ENCODE data around the gene EMC7. TPM values are rescaled to one million over a fixed set of nuclear protein-coding genes. Genes with fewer than 3 reads are reported as not detected.

Gene EMC7
- total RNA-seq, 2 donors from 2014 or later = 27.4 to 27.8 TPM

DNA sequence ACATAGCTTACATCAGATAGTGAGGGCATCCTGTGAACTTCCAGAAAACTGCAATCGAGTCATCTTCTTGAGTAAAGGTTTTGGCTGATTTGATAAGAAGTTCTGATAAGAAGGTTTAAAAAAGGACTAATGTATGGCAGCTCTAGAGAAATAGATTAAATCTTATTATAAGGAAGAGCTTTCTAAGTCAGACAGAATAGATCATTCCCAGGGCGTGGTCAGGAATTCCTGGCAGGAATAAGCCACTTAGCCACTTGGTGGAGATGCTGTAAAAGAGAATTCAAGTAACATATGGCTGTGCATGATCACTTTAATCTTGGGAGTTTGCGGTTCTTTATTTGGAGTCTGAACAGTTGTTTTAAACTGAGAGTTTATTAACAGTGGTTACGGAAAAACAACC, 17.6 kb upstream of the EMC7 start:
- Histone ChIP-seq H3K36me3 (replicated peaks in 1 of 2; ENCODE audit: insufficient read depth in 1 of 2, low read depth in 2 of 2) (no peaks in the 10 kb centered on the region), H3K4me1 (no peaks in the 10 kb centered on the region), H3K27ac (no peak overlapping the region), H3K4me3 (no peak overlapping the region), H3K27me3 (no peaks in the 10 kb centered on the region), H3K9me3 (no peaks in the 10 kb centered on the region)
- intact Hi-C loops (cut with DNase I) = no loop called here
- ATAC-seq (no peak), DNase-seq (no peak)
- TF ChIP-seq POLR2A (IDR thresholded peaks at IDR 0.05) = no peak
- no peak for TF ChIP-seq CTCF (IDR thresholded peaks at IDR 0.05)
- WGBS, 2 donors = 73 to 76% methylated on average over 4 of the region's 4 CpGs

- no peaks in the 10 kb centered on the region for H3K9me3 ChIP-seq
- DNase-seq (no peak), ATAC-seq (no peak)
- intact Hi-C loops (cut with DNase I) = no loop called here
- WGBS, 2 donors = 28 to 37% methylated on average over 2 of the region's 2 CpGs
- H3K27me3 ChIP-seq = no peaks in the 10 kb centered on the region
- H3K27ac ChIP-seq = no peak overlapping the region
- H3K4me1 ChIP-seq = no peaks in the 10 kb centered on the region
- no peak for TF ChIP-seq CTCF (IDR thresholded peaks at IDR 0.05)
- no peak for TF ChIP-seq POLR2A (IDR thresholded peaks at IDR 0.05)
- no peaks in the 10 kb centered on the region for H3K36me3 ChIP-seq (replicated peaks in 1 of 2; ENCODE audit: insufficient read depth in 1 of 2, low read depth in 2 of 2)
- H3K4me3 ChIP-seq = no peak overlapping the region
Observed at GRCh38 chr15:34116620-34117019, 15.0 kb upstream of the EMC7 start.

DNA sequence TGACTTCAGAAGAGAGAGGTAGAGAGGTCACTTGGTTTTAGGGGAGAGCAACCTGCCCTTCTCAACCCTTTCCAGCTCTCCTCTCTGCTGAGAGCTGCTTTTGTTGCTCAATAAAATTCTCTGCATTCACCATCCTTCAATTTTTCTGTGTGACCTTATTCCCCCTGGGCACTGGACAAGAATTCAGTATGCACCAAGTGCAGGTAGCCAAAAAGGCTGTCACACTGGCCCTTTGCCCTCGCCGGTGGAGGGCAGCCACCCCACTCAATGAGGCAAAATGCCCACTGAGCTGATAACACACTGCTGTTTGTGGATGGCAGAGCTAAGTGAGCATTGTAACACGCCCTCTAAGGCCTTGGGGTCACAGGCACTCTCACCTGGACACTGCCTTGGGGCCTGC, 13.1 kb upstream of the EMC7 start:
- Histone ChIP-seq H3K36me3 (replicated peaks in 1 of 2; ENCODE audit: insufficient read depth in 1 of 2, low read depth in 2 of 2) (no peaks in the 10 kb centered on the region), H3K4me3 (no peak overlapping the region), H3K27ac (no peak overlapping the region), H3K27me3 (no peaks in the 10 kb centered on the region), H3K4me1 (no peaks in the 10 kb centered on the region), H3K9me3 (no peaks in the 10 kb centered on the region)
- intact Hi-C loops (cut with DNase I) = no loop called here
- ATAC-seq (no peak), DNase-seq (no peak)
- 58 to 88% methylated on average over 3 of the region's 3 CpGs for WGBS, 2 donors
- no peak for TF ChIP-seq CTCF (IDR thresholded peaks at IDR 0.05)
- no peak for TF ChIP-seq POLR2A (IDR thresholded peaks at IDR 0.05)

DNA sequence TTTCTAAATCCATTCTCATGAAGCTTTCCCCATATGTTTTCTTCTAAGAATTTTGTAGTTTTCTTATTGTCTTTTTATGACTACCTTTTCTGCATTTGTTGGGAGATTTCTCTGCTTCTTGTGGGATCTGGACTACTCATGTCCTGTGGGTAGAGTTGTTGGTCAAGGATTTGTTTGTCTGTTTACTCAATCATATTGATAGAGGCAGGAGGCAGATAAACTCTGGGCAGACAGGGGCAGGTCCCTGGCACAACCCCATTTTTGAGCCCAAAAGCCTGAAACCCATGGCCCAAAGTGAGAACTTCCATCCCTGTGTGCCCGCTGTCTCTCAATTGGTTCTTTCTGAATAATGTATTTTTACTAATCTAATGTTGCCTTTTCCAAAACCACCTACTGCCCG, 12.6 kb upstream of the EMC7 start:
- Histone ChIP-seq H3K4me1 (no peaks in the 10 kb centered on the region), H3K9me3 (no peaks in the 10 kb centered on the region), H3K27ac (no peak overlapping the region), H3K27me3 (no peaks in the 10 kb centered on the region), H3K4me3 (no peak overlapping the region), H3K36me3 (replicated peaks in 1 of 2; ENCODE audit: insufficient read depth in 1 of 2, low read depth in 2 of 2) (no peaks in the 10 kb centered on the region)
- DNase-seq = no peak
- intact Hi-C loops (cut with DNase I) = no loop called here
- no peak for ATAC-seq
- no peak for TF ChIP-seq CTCF (IDR thresholded peaks at IDR 0.05)
- no peak for TF ChIP-seq POLR2A (IDR thresholded peaks at IDR 0.05)
- 47 to 52% methylated on average over 2 of the region's 2 CpGs for WGBS, 2 donors

DNA sequence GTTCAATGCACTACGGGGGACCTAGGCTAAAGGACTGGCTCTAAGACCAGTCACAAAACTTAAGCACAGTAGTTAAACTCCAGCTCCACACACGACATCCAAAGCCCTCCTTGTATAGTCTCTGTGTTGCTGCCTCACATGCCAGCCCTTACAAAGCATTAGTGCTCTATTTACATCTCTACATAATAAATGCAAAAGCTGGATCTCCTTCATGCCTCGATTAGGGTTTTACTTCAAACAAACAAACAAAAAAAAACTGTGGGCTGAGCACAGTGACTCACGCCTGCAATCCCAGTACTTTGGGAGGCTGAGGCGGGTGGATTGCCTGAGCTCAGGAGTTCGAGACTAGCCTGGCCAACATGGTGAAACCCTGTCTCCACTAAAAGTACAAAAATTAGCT, 9.8 kb upstream of the EMC7 start:
- ATAC-seq = no peak
- TF ChIP-seq CTCF (IDR thresholded peaks at IDR 0.05) (no peak), POLR2A (IDR thresholded peaks at IDR 0.05) (no peak)
- WGBS, 2 donors = 51 to 64% methylated on average over 6 of the region's 6 CpGs
- Histone ChIP-seq H3K9me3 (no peaks in the 10 kb centered on the region), H3K4me1 (no peaks in the 10 kb centered on the region), H3K27ac (no peak overlapping the region), H3K36me3 (replicated peaks in 1 of 2; ENCODE audit: insufficient read depth in 1 of 2, low read depth in 2 of 2) (no peaks in the 10 kb centered on the region), H3K4me3 (no peak overlapping the region), H3K27me3 (no peaks in the 10 kb centered on the region)
- DNase-seq = no peak
- intact Hi-C loops (cut with DNase I) = no loop called here

All from body of pancreas (tissue), 4 donors.